Loucy (cell line): Measurements from ENCODE around the gene GAST.

ENCODE experiments used
- CTCF ChIP-seq: fragments of 200-600 bp; sonication (generic); conservative IDR thresholded peaks from 2 replicates; pipeline ENCODE4 v1.5.1; 2014; ENCODE audit warnings: mild to moderate bottlenecking, antibody characterized with exemption, low read length
- EZH2phosphoT487 ChIP-seq: fragments of 200-600 bp; IDR thresholded peaks from 2 replicates; pipeline ENCODE4 v1.6.1; 2018; ENCODE audit warnings: antibody characterized with exemption, mild to moderate bottlenecking, moderate library complexity, borderline replicate concordance

GRCh38 chr17:41724476-41725050, 12.4 kb downstream of the GAST start:
- TF ChIP-seq CTCF (no peak), EZH2phosphoT487 (no peak)
